GM12878 (cell line): ENCODE results near the gene MCF2L2. TPM values are rescaled to one million over a fixed set of nuclear protein-coding genes. Genes with fewer than 3 reads are reported as not detected.

Source experiments
- ATAC-seq: fragments of 200-7000 bp; cut with Tn5 transposase; 3 replicates; pipeline ENCODE4 v1.9.1; 2020; ENCODE audit warnings: mild to moderate bottlenecking, moderate library complexity
- BruUV-seq: library from RNA; stranded (reverse); fragments of 400-500 nt; replicated peaks from 2 replicates; lab custom pipeline; 2021; lab: Mats Ljungman, UMichigan
- CTCF ChIA-PET: fragments of 300-600 bp; sonication (Branson Sonifier 250); formaldehyde crosslinking; extraction: SDS; loops from one replicate; lab custom pipeline; 2021; ENCODE audit warnings: inconsistent platforms; lab: Yijun Ruan, JAX
- POLR2A ChIA-PET: fragments of 350-600 bp; formaldehyde crosslinking; extraction: SDS; loops from one replicate; lab custom pipeline; 2021; ENCODE audit warnings: inconsistent platforms; lab: Charles Lee
- RAD21 ChIA-PET: fragments of 300-600 bp; sonication (Branson Sonifier 250); formaldehyde crosslinking; loops from one replicate; lab custom pipeline; 2023; ENCODE audit warnings: antibody characterized with exemption; ENCODE audit not compliant: unreplicated experiment; lab: Charles Lee
- SMC1A ChIA-PET: fragments of 300-600 bp; sonication (Branson Sonifier 250); formaldehyde crosslinking; loops from one replicate; lab custom pipeline; 2023; ENCODE audit not compliant: unreplicated experiment, uncharacterized antibody; lab: Charles Lee
- DNase-seq: peaks from one replicate; pipeline ENCODE4 v3.0.0-alpha.2; 2011; ENCODE audit warnings: low read depth, low spot score
- FAIRE-seq: peaks from 3 replicates; lab custom pipeline; 2011; peaks lifted over from hg19 to GRCh38; lab: Jason Lieb, UNC
- H2AFZ ChIP-seq: 2 replicates; pipeline ENCODE4 v1.6.0; 2011; ENCODE audit warnings: low read depth, low read length, control low read depth; ENCODE audit not compliant: control insufficient read depth
- H3K27ac ChIP-seq: 2 replicates; pipeline ENCODE4 v1.5.1; 2011; ENCODE audit warnings: control low read depth; ENCODE audit not compliant: control insufficient read depth, insufficient read depth
- H3K27me3 ChIP-seq, 2 experiments: replicated peaks in 1 of 2; 2 replicates each; pipeline versions ENCODE4 v1.6.0 to v1.6.1; 2011; ENCODE audit warnings: low read length in 1 of 2; ENCODE audit not compliant: control insufficient read depth in 2 of 2, insufficient read depth in 2 of 2
- H3K36me3 ChIP-seq, 2 experiments: 2 replicates each; pipeline ENCODE4 v1.5.1; 2011; ENCODE audit warnings: low read length in 1 of 2; ENCODE audit not compliant: control insufficient read depth in 2 of 2, insufficient read depth in 2 of 2
- H3K4me1 ChIP-seq: 2 replicates; pipeline ENCODE4 v1.6.1; 2011; ENCODE audit warnings: mild to moderate bottlenecking, low read length, moderate library complexity, mixed read lengths; ENCODE audit not compliant: control insufficient read depth, insufficient read depth
- H3K4me2 ChIP-seq: 2 replicates; pipeline ENCODE4 v1.6.0; 2011; ENCODE audit warnings: control low read depth; ENCODE audit not compliant: control insufficient read depth, insufficient read depth
- H3K4me3 ChIP-seq: fragments of 200-600 bp; sonication (generic); 2 replicates; pipeline ENCODE4 v1.5.1; 2016
- H3K79me2 ChIP-seq: 2 replicates; pipeline ENCODE4 v1.6.0; 2011; ENCODE audit warnings: low read length; ENCODE audit not compliant: control insufficient read depth, insufficient read depth
- H3K9ac ChIP-seq: 2 replicates; pipeline ENCODE4 v1.8.0; 2011; ENCODE audit warnings: low read length, control low read depth, mixed read lengths; ENCODE audit not compliant: control insufficient read depth, insufficient read depth
- H3K9me3 ChIP-seq: replicated peaks from 3 replicates; pipeline ENCODE4 v1.5.1; 2011; ENCODE audit warnings: mild to moderate bottlenecking, low read length; ENCODE audit not compliant: control insufficient read depth, insufficient read depth
- H4K20me1 ChIP-seq: 2 replicates; pipeline ENCODE4 v1.6.0; 2011; ENCODE audit not compliant: control insufficient read depth, insufficient read depth
- CBX5 ChIP-seq: sonication (generic); IDR thresholded peaks from 2 replicates; pipeline ENCODE4 v1.6.1; 2016; ENCODE audit warnings: low read depth, moderate library complexity, mild to moderate bottlenecking, inconsistent platforms
- CREM ChIP-seq: IDR thresholded peaks from 2 replicates; pipeline ENCODE4 v1.6.1; 2014; ENCODE audit warnings: antibody characterized with exemption, low read depth
- E2F4 ChIP-seq: IDR thresholded peaks from 2 replicates; pipeline ENCODE4 v1.6.1; 2012; ENCODE audit warnings: low read depth, low read length, improper control_type of control experiment
- EED ChIP-seq: sonication (generic); IDR thresholded peaks from 2 replicates; pipeline ENCODE4 v1.6.1; 2016; ENCODE audit warnings: antibody characterized with exemption, low read depth
- HDAC2 ChIP-seq: fragments of 200-600 bp; sonication (generic); IDR thresholded peaks from 2 replicates; pipeline ENCODE4 v1.6.1; 2017
- HDAC6 ChIP-seq: fragments of 200-600 bp; sonication (generic); IDR thresholded peaks from one replicate; pipeline ENCODE4 v1.8.0; 2017; ENCODE audit warnings: antibody characterized with exemption; ENCODE audit not compliant: unreplicated experiment
- LARP7 ChIP-seq: fragments of 450-650 bp; IDR thresholded peaks from 2 replicates; pipeline ENCODE4 v1.6.1; 2017; ENCODE audit warnings: mild to moderate bottlenecking
- MAX ChIP-seq: IDR thresholded peaks from 2 replicates; pipeline ENCODE4 v1.6.1; 2012; ENCODE audit warnings: low read depth, low read length, improper control_type of control experiment
- POU2F2 ChIP-seq: IDR thresholded peaks from 3 replicates; pipeline ENCODE4 v1.6.1; 2011; ENCODE audit warnings: low read depth, mild to moderate bottlenecking, low read length, borderline replicate concordance
- RCOR1 ChIP-seq: conservative IDR thresholded peaks from 2 replicates; pipeline ENCODE4 v1.6.1; 2012; ENCODE audit warnings: low read depth, low read length, improper control_type of control experiment
- TBL1XR1 ChIP-seq: IDR thresholded peaks from 2 replicates; pipeline ENCODE4 v1.6.1; 2012; ENCODE audit warnings: low read depth, low read length, improper control_type of control experiment
- ZBED1 ChIP-seq: IDR thresholded peaks from 2 replicates; pipeline ENCODE4 v1.6.1; 2016; ENCODE audit warnings: borderline replicate concordance
- WGBS: methylation state at CpG from one replicate; pipeline ENCODE4 v1.1.6; 2016; ENCODE audit warnings: low lambda C conversion rate; ENCODE audit not compliant: insufficient replicate concordance, insufficient coverage; ENCODE audit errors: missing lambda C conversion rate; 5-methylcytosine and 5-hydroxymethylcytosine counted together
- in situ Hi-C: fragments of 300-500 bp; cut with MboI; formaldehyde crosslinking; loops from 9 replicates; pipeline ENCODE4 v1.14.3; 2018; ENCODE audit warnings: mixed read lengths
- intact Hi-C: fragments of 100-400 bp; cut with micrococcal nuclease; formaldehyde crosslinking; loops from one replicate; pipeline ENCODE4 v1.14.2; 2022; ENCODE audit not compliant: unreplicated experiment
- polyA plus RNA-seq, 11 experiments: library from polyadenylated mRNA; depleted of rRNA in 4 of 11; unstranded in 6 of 11; stranded (reverse) in 5 of 11; fragments of >200 nt; fragmentation: Nextera tagmentation in 4 of 11; fragmentation: Illumina TruSeq in 1 of 11; extraction: Ambion mirVana in 4 of 11; extraction: Trizol in 1 of 11; gene quantifications; 1 replicate in 1 of 11; 2 replicates in 10 of 11; pipeline versions ENCODE4 v1.2.1 to v1.2.3, GENCODE V29; 2011 to 2016; ENCODE audit warnings: inconsistent platforms in 2 of 11, missing spikeins in 2 of 11, low read depth in 1 of 11
- total RNA-seq, 4 experiments: library from RNA; depleted of rRNA in 3 of 4; stranded (reverse); fragments of >200 nt in 3 of 4; fragmentation: Illumina TruSeq in 1 of 4; extraction: Trizol in 1 of 4; gene quantifications; 2 replicates each; pipeline versions ENCODE4 v1.2.1 to v1.2.3, GENCODE V29; 2013 to 2021

The MCF2L2 gene
- total and polyA plus RNA-seq, 10 of the 15 experiments (the other 5 are each of a cell fraction or from before 2014, with no cell fraction given), result 0.37 to 2.8 (median 1.4) TPM

GRCh38 chr3:183291497-183292031, 136.9 kb downstream of the MCF2L2 start:
- no peak for DNase-seq
- Histone ChIP-seq H3K9ac (no peak overlapping the region), H3K79me2 (no peaks in the 10 kb centered on the region), H3K9me3 (no peaks in the 10 kb centered on the region), H3K4me2 (no peak overlapping the region), H2AFZ (no peak overlapping the region), H3K36me3 (no peaks in the 10 kb centered on the region), H3K4me3 (no peak overlapping the region), H3K27me3 (no peaks in the 10 kb centered on the region), H3K27ac (no peak overlapping the region), H4K20me1 (no peaks in the 10 kb centered on the region), H3K4me1 (no peaks in the 10 kb centered on the region)
- BruUV-seq, result no TSS peak
- WGBS, result 36% methylated on average over 4 of the region's 4 CpGs
- SMC1A ChIA-PET, result interaction anchor here (0.9 to 1.6 kb wide), 2 partner anchors 10 to 11 kb away, joined by 3 to 4 read pairs; no protein-coding TSS in a partner anchor
- CTCF ChIA-PET, result interaction anchor here (0.6 to 1.8 kb wide), 4 partner anchors 8 to 11 kb away, joined by 3 to 4 read pairs (median 3); no protein-coding TSS in a partner anchor
- FAIRE-seq, result no peak
- POLR2A ChIA-PET, result interaction anchor here (0.7 kb wide), 1 partner anchor 194 kb away, joined by 3 read pairs; no protein-coding TSS in a partner anchor
- intact Hi-C loops (no loop called here), in situ Hi-C loops (no loop called here)
- TF ChIP-seq HDAC6, result no peak
- TF ChIP-seq ZBED1, result no peak
- no peak for TF ChIP-seq CREM
- no peak for TF ChIP-seq E2F4
- no peak for TF ChIP-seq POU2F2
- TF ChIP-seq RCOR1, result no peak
- no peak for TF ChIP-seq LARP7
- no peak for TF ChIP-seq HDAC2
- no peak for TF ChIP-seq MAX
- no peak for TF ChIP-seq CBX5
- no peak for TF ChIP-seq EED
- TF ChIP-seq TBL1XR1, result no peak
- ATAC-seq, result no peak
- RAD21 ChIA-PET, result interaction anchor here (1.6 kb wide), 1 partner anchor 9 kb away, joined by 6 read pairs; no protein-coding TSS in a partner anchor
